GM23338 (cell line): ENCODE measurements around the gene NR1I2. TPM values are rescaled to one million over a fixed set of nuclear protein-coding genes. Genes with fewer than 3 reads are reported as not detected.

Source experiments
- ATAC-seq: fragments of 200-7000 bp; cut with Tn5 transposase; 3 replicates; pipeline ENCODE4 v1.9.1; 2020
- DNase-seq: peaks from one replicate; pipeline ENCODE4 v3.0.0-alpha.2; 2015; ENCODE audit warnings: low spot score
- H2AFZ ChIP-seq: fragments of 200-600 bp; sonication (generic); 2 replicates; pipeline ENCODE4 v1.8.0; 2016; ENCODE audit warnings: antibody characterized with exemption, mild to moderate bottlenecking, moderate library complexity
- H3F3A ChIP-seq: fragments of 200-600 bp; sonication (generic); replicated peaks from 2 replicates; pipeline ENCODE4 v1.8.0; 2017; ENCODE audit warnings: antibody characterized with exemption, mixed run types, low read depth
- H3K27ac ChIP-seq: fragments of 200-600 bp; sonication (generic); 2 replicates; pipeline ENCODE4 v1.6.1; 2016; ENCODE audit warnings: low read depth
- H3K27me3 ChIP-seq: fragments of 200-600 bp; sonication (generic); 2 replicates; pipeline ENCODE4 v1.8.0; 2016; ENCODE audit warnings: mild to moderate bottlenecking, mixed run types, moderate library complexity; ENCODE audit not compliant: insufficient read depth
- H3K36me3 ChIP-seq: fragments of 200-600 bp; sonication (generic); 2 replicates; pipeline ENCODE4 v1.8.0; 2016; ENCODE audit warnings: mild to moderate bottlenecking; ENCODE audit not compliant: insufficient read depth
- H3K4me1 ChIP-seq: fragments of 200-600 bp; sonication (generic); 2 replicates; pipeline ENCODE4 v1.8.0; 2016; ENCODE audit warnings: mild to moderate bottlenecking, moderate library complexity; ENCODE audit not compliant: insufficient read depth
- H3K4me2 ChIP-seq: fragments of 200-600 bp; sonication (generic); 2 replicates; pipeline ENCODE4 v1.7.1; 2017; ENCODE audit warnings: mixed run types
- H3K4me3 ChIP-seq: fragments of 200-600 bp; sonication (generic); 2 replicates; pipeline ENCODE4 v1.6.1; 2016; ENCODE audit warnings: mixed run types
- H3K79me2 ChIP-seq: fragments of 200-600 bp; sonication (generic); replicated peaks from 2 replicates; pipeline ENCODE4 v1.8.0; 2017; ENCODE audit warnings: mild to moderate bottlenecking; ENCODE audit not compliant: insufficient read depth
- H3K9me2 ChIP-seq: fragments of 200-600 bp; sonication (generic); 2 replicates; pipeline ENCODE4 v1.8.0; 2017; ENCODE audit not compliant: insufficient read depth
- H4K20me1 ChIP-seq: fragments of 200-600 bp; sonication (generic); replicated peaks from 2 replicates; pipeline ENCODE4 v1.8.0; 2017; ENCODE audit warnings: mild to moderate bottlenecking; ENCODE audit not compliant: insufficient read depth
- H3K27ac Mint-ChIP-seq: 2 replicates; pipeline ENCODE4 v1.8.0; 2020; ENCODE audit warnings: inconsistent platforms, mild to moderate bottlenecking, moderate library complexity, mixed read lengths
- H3K27me3 Mint-ChIP-seq: 3 replicates; pipeline ENCODE4 v1.8.0; 2022; ENCODE audit warnings: low read depth, mild to moderate bottlenecking, moderate library complexity, mixed read lengths, inconsistent platforms; ENCODE audit not compliant: insufficient read depth, poor library complexity
- H3K36me3 Mint-ChIP-seq: 3 replicates; pipeline ENCODE4 v1.8.0; 2021; ENCODE audit warnings: low read depth, mild to moderate bottlenecking, inconsistent platforms, moderate library complexity, mixed read lengths
- H3K4me1 Mint-ChIP-seq: 3 replicates; pipeline ENCODE4 v1.8.0; 2020; ENCODE audit warnings: mild to moderate bottlenecking, inconsistent platforms, mixed read lengths
- H3K4me3 Mint-ChIP-seq: 3 replicates; pipeline ENCODE4 v1.8.0; 2021; ENCODE audit warnings: moderate library complexity, mild to moderate bottlenecking, inconsistent platforms, mixed read lengths
- H3K9me3 Mint-ChIP-seq: 3 replicates; pipeline ENCODE4 v1.8.0; 2020; ENCODE audit warnings: moderate library complexity, mild to moderate bottlenecking, inconsistent platforms, mixed read lengths
- CREB1 ChIP-seq: fragments of 250-450 bp; sonication (Bioruptor Pico); IDR thresholded peaks from 2 replicates; pipeline ENCODE4 v1.5.0; 2020; ENCODE audit warnings: low read depth, mild to moderate bottlenecking, moderate library complexity
- EZH2 ChIP-seq: fragments of 200-600 bp; sonication (generic); IDR thresholded peaks from one replicate; pipeline ENCODE4 v1.8.0; 2017; ENCODE audit warnings: antibody characterized with exemption, mild to moderate bottlenecking, low read depth; ENCODE audit not compliant: unreplicated experiment
- EZH2phosphoT487 ChIP-seq: fragments of 200-600 bp; sonication (generic); IDR thresholded peaks from one replicate; pipeline ENCODE4 v1.8.1; 2018; ENCODE audit warnings: antibody characterized with exemption; ENCODE audit not compliant: unreplicated experiment
- JUNB ChIP-seq: IDR thresholded peaks from one replicate; pipeline ENCODE4 v1.6.1; 2016; ENCODE audit warnings: antibody characterized with exemption; ENCODE audit not compliant: unreplicated experiment
- NANOG ChIP-seq: IDR thresholded peaks from 2 replicates; pipeline ENCODE4 v1.6.1; 2016; ENCODE audit warnings: antibody characterized with exemption, borderline replicate concordance
- POLR2AphosphoS5 ChIP-seq: IDR thresholded peaks from 2 replicates; pipeline ENCODE4 v1.6.1; 2016; ENCODE audit warnings: antibody characterized with exemption, low read depth
- STAT1 ChIP-seq: IDR thresholded peaks from one replicate; pipeline ENCODE4 v1.6.1; 2016; ENCODE audit warnings: antibody characterized with exemption; ENCODE audit not compliant: unreplicated experiment
- ZNF114 ChIP-seq: fragments of 250-450 bp; sonication (Bioruptor Pico); IDR thresholded peaks from 2 replicates; pipeline ENCODE4 v1.5.0; 2020; ENCODE audit warnings: mild to moderate bottlenecking, moderate library complexity
- ZNF331 ChIP-seq: fragments of 250-450 bp; sonication (Bioruptor Pico); IDR thresholded peaks from 2 replicates; pipeline ENCODE4 v1.5.0; 2020; ENCODE audit warnings: low read depth, mild to moderate bottlenecking, moderate library complexity
- polyA plus RNA-seq: library from polyadenylated mRNA; unstranded; fragments of >200 nt; fragmentation: Nextera tagmentation; extraction: Ambion mirVana; gene quantifications from 2 replicates; pipeline ENCODE4 v1.2.1, GENCODE V29; 2016
- total RNA-seq: library from RNA; depleted of rRNA; stranded (reverse); fragments of >200 nt; shearing (Covaris generic); gene quantifications from 2 replicates; pipeline ENCODE4 v1.2.3, GENCODE V29; 2014
- TF ChIP-seq, protein P1 (sequence below): fragments of 250-450 bp; sonication (Bioruptor Pico); IDR thresholded peaks from 2 replicates; pipeline ENCODE4 v1.5.0; 2020; ENCODE audit warnings: mild to moderate bottlenecking, moderate library complexity
- TF ChIP-seq, protein P2 (sequence below), 2 experiments: fragments of 200-600 bp in 1 of 2; sonication (generic) in 1 of 2; conservative IDR thresholded peaks; 2 replicates each; pipeline versions ENCODE4 v1.5.1 to v1.6.1; 2016 to 2017; ENCODE audit warnings: antibody characterized with exemption in 2 of 2, low read depth in 2 of 2, mild to moderate bottlenecking in 2 of 2, moderate library complexity in 1 of 2
- TF ChIP-seq, protein P3 (sequence below): IDR thresholded peaks from one replicate; pipeline ENCODE4 v1.6.1; 2018; ENCODE audit warnings: antibody characterized with exemption; ENCODE audit not compliant: unreplicated experiment
- TF ChIP-seq, protein P4 (sequence below): IDR thresholded peaks from 2 replicates; pipeline ENCODE4 v1.6.1; 2016; ENCODE audit warnings: antibody characterized with exemption

NR1I2 gene
- total and polyA plus RNA-seq, 2 experiments from 2014 or later: 0.89 to 4.4 TPM

DNA sequence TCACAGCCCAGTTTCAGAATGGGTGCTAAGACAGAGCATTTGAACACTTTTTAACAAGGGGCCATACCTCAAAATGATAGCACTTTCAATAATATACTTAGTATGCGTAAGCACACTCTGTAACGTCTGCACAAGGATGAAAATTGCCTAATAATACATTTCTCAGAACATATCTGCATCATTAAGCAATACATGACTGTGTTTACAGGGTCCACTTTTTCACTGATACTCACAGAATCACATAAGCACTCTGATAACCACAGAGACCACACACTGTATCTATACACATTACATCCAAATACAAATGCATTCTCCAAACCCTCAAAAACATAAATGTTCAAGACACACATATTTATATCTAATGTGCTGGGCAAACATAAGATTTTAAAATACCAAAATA lies 79.8 kb downstream of the NR1I2 start:
- no peak overlapping the region for H3K27ac ChIP-seq
- H3K4me1 ChIP-seq: no peaks in the 10 kb centered on the region
- no peaks in the 10 kb centered on the region for H3K9me2 ChIP-seq
- DNase-seq: no peak
- no peaks in the 10 kb centered on the region for H3K9me3 Mint-ChIP-seq
- H2AFZ ChIP-seq: no peak overlapping the region
- no peaks in the 10 kb centered on the region for H4K20me1 ChIP-seq
- no peaks in the 10 kb centered on the region; the same call in 1 of the 2 replicates for H3K79me2 ChIP-seq
- H3K36me3 ChIP-seq: peaks cover 10% of the 10 kb centered on the region
- peaks cover 52% of the 10 kb centered on the region for H3K36me3 Mint-ChIP-seq
- TF ChIP-seq, protein P1, sequence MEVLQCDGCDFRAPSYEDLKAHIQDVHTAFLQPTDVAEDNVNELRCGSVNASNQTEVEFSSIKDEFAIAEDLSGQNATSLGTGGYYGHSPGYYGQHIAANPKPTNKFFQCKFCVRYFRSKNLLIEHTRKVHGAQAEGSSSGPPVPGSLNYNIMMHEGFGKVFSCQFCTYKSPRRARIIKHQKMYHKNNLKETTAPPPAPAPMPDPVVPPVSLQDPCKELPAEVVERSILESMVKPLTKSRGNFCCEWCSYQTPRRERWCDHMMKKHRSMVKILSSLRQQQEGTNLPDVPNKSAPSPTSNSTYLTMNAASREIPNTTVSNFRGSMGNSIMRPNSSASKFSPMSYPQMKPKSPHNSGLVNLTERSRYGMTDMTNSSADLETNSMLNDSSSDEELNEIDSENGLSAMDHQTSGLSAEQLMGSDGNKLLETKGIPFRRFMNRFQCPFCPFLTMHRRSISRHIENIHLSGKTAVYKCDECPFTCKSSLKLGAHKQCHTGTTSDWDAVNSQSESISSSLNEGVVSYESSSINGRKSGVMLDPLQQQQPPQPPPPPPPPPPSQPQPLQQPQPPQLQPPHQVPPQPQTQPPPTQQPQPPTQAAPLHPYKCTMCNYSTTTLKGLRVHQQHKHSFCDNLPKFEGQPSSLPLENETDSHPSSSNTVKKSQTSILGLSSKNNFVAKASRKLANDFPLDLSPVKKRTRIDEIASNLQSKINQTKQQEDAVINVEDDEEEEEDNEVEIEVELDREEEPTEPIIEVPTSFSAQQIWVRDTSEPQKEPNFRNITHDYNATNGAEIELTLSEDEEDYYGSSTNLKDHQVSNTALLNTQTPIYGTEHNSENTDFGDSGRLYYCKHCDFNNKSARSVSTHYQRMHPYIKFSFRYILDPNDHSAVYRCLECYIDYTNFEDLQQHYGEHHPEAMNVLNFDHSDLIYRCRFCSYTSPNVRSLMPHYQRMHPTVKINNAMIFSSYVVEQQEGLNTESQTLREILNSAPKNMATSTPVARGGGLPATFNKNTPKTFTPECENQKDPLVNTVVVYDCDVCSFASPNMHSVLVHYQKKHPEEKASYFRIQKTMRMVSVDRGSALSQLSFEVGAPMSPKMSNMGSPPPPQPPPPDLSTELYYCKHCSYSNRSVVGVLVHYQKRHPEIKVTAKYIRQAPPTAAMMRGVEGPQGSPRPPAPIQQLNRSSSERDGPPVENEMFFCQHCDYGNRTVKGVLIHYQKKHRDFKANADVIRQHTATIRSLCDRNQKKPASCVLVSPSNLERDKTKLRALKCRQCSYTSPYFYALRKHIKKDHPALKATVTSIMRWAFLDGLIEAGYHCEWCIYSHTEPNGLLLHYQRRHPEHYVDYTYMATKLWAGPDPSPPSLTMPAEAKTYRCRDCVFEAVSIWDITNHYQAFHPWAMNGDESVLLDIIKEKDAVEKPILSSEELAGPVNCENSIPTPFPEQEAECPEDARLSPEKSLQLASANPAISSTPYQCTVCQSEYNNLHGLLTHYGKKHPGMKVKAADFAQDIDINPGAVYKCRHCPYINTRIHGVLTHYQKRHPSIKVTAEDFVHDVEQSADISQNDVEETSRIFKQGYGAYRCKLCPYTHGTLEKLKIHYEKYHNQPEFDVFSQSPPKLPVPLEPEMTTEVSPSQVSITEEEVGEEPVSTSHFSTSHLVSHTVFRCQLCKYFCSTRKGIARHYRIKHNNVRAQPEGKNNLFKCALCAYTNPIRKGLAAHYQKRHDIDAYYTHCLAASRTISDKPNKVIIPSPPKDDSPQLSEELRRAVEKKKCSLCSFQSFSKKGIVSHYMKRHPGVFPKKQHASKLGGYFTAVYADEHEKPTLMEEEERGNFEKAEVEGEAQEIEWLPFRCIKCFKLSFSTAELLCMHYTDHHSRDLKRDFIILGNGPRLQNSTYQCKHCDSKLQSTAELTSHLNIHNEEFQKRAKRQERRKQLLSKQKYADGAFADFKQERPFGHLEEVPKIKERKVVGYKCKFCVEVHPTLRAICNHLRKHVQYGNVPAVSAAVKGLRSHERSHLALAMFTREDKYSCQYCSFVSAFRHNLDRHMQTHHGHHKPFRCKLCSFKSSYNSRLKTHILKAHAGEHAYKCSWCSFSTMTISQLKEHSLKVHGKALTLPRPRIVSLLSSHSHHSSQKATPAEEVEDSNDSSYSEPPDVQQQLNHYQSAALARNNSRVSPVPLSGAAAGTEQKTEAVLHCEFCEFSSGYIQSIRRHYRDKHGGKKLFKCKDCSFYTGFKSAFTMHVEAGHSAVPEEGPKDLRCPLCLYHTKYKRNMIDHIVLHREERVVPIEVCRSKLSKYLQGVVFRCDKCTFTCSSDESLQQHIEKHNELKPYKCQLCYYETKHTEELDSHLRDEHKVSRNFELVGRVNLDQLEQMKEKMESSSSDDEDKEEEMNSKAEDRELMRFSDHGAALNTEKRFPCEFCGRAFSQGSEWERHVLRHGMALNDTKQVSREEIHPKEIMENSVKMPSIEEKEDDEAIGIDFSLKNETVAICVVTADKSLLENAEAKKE (CRISPR knock-in tag): no peak
- no peak for TF ChIP-seq ZNF331 (CRISPR knock-in tag)
- no peak for TF ChIP-seq CREB1 (CRISPR knock-in tag)
- TF ChIP-seq STAT1: no peak
- TF ChIP-seq, protein P2, sequence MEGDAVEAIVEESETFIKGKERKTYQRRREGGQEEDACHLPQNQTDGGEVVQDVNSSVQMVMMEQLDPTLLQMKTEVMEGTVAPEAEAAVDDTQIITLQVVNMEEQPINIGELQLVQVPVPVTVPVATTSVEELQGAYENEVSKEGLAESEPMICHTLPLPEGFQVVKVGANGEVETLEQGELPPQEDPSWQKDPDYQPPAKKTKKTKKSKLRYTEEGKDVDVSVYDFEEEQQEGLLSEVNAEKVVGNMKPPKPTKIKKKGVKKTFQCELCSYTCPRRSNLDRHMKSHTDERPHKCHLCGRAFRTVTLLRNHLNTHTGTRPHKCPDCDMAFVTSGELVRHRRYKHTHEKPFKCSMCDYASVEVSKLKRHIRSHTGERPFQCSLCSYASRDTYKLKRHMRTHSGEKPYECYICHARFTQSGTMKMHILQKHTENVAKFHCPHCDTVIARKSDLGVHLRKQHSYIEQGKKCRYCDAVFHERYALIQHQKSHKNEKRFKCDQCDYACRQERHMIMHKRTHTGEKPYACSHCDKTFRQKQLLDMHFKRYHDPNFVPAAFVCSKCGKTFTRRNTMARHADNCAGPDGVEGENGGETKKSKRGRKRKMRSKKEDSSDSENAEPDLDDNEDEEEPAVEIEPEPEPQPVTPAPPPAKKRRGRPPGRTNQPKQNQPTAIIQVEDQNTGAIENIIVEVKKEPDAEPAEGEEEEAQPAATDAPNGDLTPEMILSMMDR (conservative IDR thresholded peaks at IDR 0.05; ENCODE audit: low read depth in 2 of 2): no peak
- no peak for TF ChIP-seq JUNB
- TF ChIP-seq, protein P3, sequence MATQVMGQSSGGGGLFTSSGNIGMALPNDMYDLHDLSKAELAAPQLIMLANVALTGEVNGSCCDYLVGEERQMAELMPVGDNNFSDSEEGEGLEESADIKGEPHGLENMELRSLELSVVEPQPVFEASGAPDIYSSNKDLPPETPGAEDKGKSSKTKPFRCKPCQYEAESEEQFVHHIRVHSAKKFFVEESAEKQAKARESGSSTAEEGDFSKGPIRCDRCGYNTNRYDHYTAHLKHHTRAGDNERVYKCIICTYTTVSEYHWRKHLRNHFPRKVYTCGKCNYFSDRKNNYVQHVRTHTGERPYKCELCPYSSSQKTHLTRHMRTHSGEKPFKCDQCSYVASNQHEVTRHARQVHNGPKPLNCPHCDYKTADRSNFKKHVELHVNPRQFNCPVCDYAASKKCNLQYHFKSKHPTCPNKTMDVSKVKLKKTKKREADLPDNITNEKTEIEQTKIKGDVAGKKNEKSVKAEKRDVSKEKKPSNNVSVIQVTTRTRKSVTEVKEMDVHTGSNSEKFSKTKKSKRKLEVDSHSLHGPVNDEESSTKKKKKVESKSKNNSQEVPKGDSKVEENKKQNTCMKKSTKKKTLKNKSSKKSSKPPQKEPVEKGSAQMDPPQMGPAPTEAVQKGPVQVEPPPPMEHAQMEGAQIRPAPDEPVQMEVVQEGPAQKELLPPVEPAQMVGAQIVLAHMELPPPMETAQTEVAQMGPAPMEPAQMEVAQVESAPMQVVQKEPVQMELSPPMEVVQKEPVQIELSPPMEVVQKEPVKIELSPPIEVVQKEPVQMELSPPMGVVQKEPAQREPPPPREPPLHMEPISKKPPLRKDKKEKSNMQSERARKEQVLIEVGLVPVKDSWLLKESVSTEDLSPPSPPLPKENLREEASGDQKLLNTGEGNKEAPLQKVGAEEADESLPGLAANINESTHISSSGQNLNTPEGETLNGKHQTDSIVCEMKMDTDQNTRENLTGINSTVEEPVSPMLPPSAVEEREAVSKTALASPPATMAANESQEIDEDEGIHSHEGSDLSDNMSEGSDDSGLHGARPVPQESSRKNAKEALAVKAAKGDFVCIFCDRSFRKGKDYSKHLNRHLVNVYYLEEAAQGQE: no peak
- TF ChIP-seq POLR2AphosphoS5: no peak
- TF ChIP-seq EZH2: no peak
- TF ChIP-seq, protein P4, sequence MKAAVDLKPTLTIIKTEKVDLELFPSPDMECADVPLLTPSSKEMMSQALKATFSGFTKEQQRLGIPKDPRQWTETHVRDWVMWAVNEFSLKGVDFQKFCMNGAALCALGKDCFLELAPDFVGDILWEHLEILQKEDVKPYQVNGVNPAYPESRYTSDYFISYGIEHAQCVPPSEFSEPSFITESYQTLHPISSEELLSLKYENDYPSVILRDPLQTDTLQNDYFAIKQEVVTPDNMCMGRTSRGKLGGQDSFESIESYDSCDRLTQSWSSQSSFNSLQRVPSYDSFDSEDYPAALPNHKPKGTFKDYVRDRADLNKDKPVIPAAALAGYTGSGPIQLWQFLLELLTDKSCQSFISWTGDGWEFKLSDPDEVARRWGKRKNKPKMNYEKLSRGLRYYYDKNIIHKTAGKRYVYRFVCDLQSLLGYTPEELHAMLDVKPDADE: no peak
- TF ChIP-seq EZH2phosphoT487: no peak
- TF ChIP-seq NANOG: no peak
- no peak for TF ChIP-seq ZNF114
- no peak for ATAC-seq
- no peak overlapping the region for H3K4me3 ChIP-seq
- no peaks in the 10 kb centered on the region for H3F3A ChIP-seq
- no peak overlapping the region for H3K27ac Mint-ChIP-seq
- H3K4me2 ChIP-seq: no peak overlapping the region
- no peak overlapping the region for H3K4me3 Mint-ChIP-seq
- no peaks in the 10 kb centered on the region for H3K27me3 ChIP-seq
- H3K27me3 Mint-ChIP-seq: peaks cover 2% of the 10 kb centered on the region
- no peaks in the 10 kb centered on the region for H3K4me1 Mint-ChIP-seq
